Fibroblast of skin of scalp (primary cell): ENCODE results near the gene MAOB.

Source experiments
- DNase-seq: peaks from one replicate; pipeline ENCODE4 v3.0.0-alpha.2; 2013

Gene MAOB

DNA sequence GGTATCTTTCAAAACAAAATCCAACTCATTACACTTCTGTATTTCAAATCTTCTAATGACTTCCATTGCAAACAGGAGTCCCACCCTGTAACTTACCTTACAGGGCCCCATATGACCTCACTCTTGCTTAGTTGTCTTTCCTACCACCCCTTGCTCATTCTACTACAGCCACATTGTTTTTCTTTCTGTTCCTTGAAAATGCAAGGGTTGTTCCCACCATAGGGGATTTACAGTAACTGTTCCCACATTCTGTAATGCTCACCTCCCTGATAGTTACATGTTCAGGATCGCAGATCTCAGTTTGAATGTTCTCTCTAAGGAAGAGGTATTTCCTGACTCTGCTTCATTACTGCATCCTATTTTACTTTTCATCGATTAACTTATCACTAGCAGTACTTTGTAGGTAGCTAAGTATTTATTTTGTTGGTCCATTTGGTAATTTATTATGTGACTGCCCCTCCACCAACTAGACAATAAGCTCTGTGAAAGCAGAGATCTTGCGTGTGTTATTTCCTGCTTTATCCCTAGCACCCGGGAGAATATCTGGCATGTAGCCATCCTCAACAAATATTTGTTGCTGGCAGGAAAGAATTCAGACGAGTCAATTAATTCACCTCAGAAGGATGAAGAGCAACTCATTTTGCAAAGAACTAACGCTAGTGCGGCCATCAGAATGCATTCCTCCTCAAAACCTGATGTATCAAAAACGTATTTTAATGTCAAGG lies 21.4 kb downstream of the MAOB start:
- DNase-seq = peak; percentile 43

DNA sequence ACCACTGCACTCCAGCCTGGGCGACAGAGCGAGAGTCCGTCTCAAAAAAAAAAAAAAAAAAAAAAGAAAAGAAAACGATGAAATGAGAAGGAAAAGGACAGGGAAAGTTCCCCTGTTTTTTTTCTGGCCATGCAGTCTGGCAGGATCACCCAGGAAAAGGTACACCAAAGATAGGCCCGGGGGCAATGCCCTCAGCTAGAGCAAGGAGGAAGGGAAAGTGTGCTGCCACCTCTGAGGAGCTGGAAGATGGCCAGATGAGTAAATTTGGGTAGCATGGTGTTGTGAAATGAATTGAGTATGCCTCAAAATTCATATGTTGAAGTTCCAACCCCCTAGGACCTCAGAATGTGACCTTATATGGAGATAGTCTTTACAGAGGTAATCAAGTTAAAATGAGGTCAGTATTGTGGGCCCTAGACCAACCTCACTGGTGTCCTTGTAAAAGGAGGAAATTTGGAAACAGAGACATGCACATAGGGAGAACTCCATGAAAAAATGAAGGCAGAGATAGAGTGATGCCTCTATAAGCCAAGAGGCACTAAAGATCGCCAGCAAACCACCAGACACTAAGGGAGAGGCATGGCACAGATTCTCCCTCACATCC lies 28.9 kb downstream of the MAOB start:
- no peak for DNase-seq

DNA sequence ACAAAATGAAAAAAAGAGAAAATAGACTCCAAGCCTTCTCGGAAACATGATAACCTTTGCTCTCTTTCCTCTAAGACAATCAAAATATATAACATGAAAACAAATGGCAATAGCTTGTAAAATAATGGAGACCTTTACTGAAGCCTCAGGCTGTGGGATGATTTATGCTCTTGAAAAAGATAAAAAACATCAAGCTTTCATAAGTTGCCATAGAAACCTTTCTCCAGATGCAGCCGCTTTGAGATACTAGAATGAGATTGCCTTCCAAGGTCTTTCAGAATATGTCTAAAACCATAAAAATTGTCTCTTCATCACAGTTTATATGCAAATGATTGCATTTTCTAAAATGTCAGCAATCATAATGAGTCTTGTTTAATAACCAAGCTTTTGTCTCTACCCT lies 31.6 kb downstream of the MAOB start:
- no peak for DNase-seq

- no peak for DNase-seq
Observed at GRCh38 chrX:43849173-43849572, 33.1 kb downstream of the MAOB start.

- DNase-seq = no peak
Observed at GRCh38 chrX:43847352-43847751, 34.9 kb downstream of the MAOB start.

DNA sequence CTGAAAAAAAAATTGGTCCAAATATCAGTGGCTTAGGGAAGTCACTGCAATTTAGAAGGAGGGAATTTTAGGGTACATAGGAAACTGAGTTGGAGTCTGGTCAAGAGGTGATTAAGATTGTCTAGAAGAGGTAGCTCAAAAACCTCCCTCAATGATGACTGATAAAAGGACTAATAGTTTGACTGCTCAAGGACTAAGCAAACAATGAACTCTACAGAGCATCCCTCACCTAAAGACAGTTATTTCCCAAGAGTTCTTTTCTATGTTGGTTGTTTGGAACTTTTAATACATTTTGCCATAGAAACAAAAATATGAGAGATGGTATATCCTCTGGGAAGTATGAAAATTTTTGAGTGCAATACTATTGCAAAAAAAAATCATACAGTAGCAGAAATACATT lies 35.7 kb downstream of the MAOB start:
- DNase-seq = no peak

DNA sequence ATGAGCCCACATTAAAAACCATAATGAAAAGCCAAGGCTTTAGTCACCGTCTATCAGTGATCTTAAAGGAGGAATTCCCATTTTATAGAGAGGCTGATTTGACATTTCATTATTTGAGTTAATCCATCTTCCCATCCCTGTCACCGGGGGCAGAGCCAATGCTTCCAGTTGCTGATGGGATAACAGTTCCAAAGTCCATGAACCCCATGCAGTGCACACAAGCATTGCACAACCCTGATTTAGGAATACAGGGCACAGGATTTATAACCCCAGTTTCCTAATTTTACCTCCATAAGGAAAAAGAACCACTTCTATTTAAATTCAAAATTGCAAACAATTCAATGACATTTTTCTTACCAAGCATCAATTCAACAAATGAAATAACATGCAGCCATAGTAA lies 36.5 kb downstream of the MAOB start:
- DNase-seq = no peak

GRCh38 chrX:43840265-43840664 lies 42.0 kb downstream of the MAOB start:
- DNase-seq = no peak

- peak; percentile 12 for DNase-seq
Observed at GRCh38 chrX:43836435-43837184, 45.6 kb downstream of the MAOB start.

GRCh38 chrX:43835559-43835958 lies 46.7 kb downstream of the MAOB start:
- DNase-seq = no peak

DNA sequence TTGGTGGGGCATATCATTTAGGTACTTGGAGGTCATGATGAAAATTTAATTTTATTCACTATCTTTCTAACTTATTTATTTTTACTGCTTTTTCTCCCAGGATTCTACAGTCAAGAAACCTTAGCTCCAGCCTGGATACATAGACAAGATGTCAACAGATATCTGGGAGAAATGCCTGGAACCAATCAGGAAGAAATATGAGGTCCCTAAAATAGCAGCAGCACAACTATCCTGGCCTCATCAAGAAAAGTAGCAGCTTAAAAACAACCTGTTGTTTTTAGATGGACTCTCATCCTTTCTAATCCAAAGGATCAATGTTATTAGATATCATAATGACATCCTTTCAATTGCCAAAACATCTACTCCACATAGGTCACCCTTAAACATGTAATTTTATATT lies 54.5 kb downstream of the MAOB start:
- no peak for DNase-seq

DNA sequence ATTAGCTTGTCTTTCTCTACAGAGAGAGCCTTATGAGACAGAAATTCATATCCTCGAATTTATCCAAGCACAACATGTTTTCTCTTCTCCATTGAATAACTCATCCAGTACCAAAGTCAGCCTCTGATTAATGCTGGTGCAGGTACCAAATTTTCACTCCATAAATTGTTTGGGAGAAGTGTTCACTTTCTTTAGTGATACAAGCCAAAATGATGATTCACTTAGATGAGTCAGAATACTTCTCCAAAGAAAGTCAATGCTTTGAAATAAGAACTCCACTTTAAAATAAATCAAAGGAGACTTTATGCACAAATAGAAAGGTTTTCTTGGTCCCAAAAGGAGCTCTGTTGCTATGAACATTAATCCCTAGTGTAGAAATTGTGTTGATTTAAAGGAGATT lies 60.2 kb downstream of the MAOB start:
- DNase-seq = peak; percentile 1

- DNase-seq = no peak
Observed at GRCh38 chrX:43817444-43817843, 64.8 kb downstream of the MAOB start.

DNA sequence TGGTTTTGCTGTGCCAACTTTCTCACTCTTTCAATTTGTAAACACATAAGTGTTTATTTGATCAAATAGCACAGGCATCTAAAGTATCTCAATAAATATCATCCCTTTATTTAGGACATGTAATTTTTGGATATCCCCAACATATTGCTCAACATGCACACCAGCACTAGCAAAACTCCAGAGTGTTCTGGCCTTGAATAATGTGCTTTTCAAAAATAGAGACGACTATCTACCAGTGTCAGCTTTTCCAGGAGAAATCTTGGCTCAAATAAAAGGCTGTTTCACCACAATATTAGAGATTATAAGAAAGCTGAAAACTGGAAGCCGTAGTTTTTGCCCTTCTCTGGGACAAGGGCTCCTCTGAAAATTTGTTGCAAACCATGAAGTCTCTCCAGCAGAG lies 67.0 kb downstream of the MAOB start:
- no peak for DNase-seq

DNA sequence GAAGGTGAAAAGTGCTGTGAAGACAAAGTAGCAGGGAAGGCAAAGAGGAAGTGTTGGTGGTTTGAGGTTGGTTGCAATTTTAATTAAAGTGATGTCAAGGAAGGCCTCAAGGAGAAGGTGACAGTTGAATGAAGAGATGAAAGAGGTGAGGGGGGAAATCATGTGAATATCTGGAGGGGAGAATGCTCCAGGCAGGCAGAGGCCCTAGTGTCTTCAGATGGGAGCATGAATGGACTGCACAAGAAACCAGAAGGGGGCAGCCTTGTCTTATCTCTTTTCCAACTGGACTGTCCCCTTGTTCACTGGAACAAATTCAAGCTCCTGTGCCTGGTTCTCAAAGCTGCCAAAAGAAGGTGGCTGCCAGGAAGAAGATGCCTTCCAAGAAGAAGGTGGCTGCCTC lies 68.4 kb downstream of the MAOB start:
- no peak for DNase-seq

GRCh38 chrX:43813319-43813718 lies 68.9 kb downstream of the MAOB start:
- no peak for DNase-seq

DNA sequence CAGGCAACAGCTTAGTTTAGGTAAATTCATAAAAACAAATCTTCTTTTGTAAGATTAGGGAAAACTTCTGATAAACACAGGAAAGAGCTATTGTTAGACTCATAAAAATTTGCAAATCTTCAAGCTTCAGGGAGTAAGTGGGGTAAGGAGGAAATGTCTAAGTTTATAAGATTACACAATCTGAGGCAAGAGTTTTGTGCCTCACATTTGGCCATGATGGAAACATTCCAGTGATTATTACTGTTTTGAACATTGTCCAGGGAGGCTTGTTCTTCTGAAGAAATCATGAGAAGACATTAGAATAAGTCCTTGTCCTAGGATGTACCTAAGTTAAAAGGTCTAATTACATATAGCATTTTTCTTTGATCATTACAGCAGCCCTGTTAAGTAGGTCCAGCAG lies 72.8 kb downstream of the MAOB start:
- DNase-seq = no peak

- no peak for DNase-seq
Observed at GRCh38 chrX:43808231-43808630, 74.0 kb downstream of the MAOB start.

DNA sequence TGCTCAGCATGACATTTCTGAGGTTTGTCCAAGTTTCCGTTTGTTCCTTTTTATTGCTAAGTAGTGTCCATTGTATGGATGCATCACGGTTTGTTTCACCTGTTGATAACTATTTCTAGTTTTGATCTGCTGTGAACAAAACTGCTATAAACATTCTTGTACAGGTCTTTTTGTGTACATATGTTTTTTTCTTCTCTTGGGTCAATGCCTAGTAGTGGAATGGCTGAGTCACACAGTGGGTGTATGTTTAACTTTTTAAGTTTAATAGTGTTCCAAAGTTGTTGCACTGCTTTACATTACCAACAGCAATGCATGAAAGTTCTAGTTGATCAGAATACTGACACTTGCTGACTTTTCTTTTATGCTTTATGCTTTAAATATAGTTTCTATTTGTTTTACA lies 76.7 kb downstream of the MAOB start:
- no peak for DNase-seq

- no peak for DNase-seq
Observed at GRCh38 chrX:43804021-43804420, 78.2 kb downstream of the MAOB start.

GRCh38 chrX:43785930-43786591 lies 96.2 kb downstream of the MAOB start:
- no peak for DNase-seq

GRCh38 chrX:43758044-43758443 lies 124.2 kb downstream of the MAOB start:
- DNase-seq = no peak

DNA sequence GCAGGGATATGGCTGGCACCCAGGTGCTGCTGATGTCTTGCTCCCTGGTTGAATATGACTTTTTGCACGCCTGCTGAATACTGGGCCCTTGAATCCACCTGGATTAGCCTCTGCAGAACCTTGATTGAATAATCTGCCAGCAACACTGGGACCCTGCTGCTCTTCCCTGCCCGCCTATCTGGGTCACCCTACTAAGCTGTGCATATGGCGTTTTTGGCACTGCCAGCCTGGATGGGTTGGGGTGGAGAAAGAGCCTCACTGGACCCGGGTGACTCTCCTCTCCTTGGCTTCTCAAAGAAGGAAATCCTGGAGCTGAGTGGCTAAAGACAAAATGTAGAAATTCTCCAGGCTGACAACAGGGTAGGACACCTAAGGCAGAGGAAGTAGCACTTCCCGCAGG lies 126.2 kb downstream of the MAOB start:
- DNase-seq = no peak
